CD14-positive monocyte (primary cell): Measurements from ENCODE around the gene CHMP4A. TPM values are rescaled to one million over a fixed set of nuclear protein-coding genes. Genes with fewer than 3 reads are reported as not detected.
A peak's percentile ranks its signal among the peaks of the same experiment; 100 is the strongest.

Experiments
- DNase-seq, 3 donors: peaks; one replicate each; pipeline ENCODE4 v3.0.0-alpha.2; 2011 to 2022
- H2AFZ ChIP-seq: 2 replicates; pipeline ENCODE4 v1.6.0; 2012; ENCODE audit warnings: mild to moderate bottlenecking, low read depth, low read length, inconsistent platforms; ENCODE audit not compliant: insufficient read depth, poor library complexity, severe bottlenecking
- H3K27ac ChIP-seq, 2 donors: 1 replicate in 1 of 2; 2 replicates in 1 of 2; pipeline ENCODE4 v1.5.1; 2012 to 2013; ENCODE audit warnings: low read length in 2 of 2, control low read depth in 1 of 2, inconsistent platforms in 1 of 2, low read depth in 1 of 2, mild to moderate bottlenecking in 1 of 2
- H3K27me3 ChIP-seq, 2 donors: one replicate each; pipeline versions ENCODE4 v1.6.0 to v1.6.1; 2011 to 2013; ENCODE audit warnings: low read length in 2 of 2; ENCODE audit not compliant: control insufficient read depth in 2 of 2, insufficient read depth in 2 of 2
- H3K36me3 ChIP-seq, 2 donors: replicated peaks in 1 of 2; 1 replicate in 1 of 2; 2 replicates in 1 of 2; pipeline versions ENCODE4 v1.5.1 to v1.6.1; 2012 to 2013; ENCODE audit warnings: low read length in 2 of 2, control low read depth in 1 of 2, inconsistent platforms in 1 of 2, mild to moderate bottlenecking in 1 of 2; ENCODE audit not compliant: insufficient read depth in 2 of 2, control insufficient read depth in 1 of 2
- H3K4me1 ChIP-seq, 2 donors: 1 replicate in 1 of 2; 2 replicates in 1 of 2; pipeline versions ENCODE4 v1.5.1 to v1.6.1; 2012 to 2013; ENCODE audit warnings: low read length in 2 of 2, control low read depth in 1 of 2, inconsistent platforms in 1 of 2, mild to moderate bottlenecking in 1 of 2, moderate library complexity in 1 of 2; ENCODE audit not compliant: insufficient read depth in 2 of 2, control insufficient read depth in 1 of 2
- H3K4me2 ChIP-seq: replicated peaks from 2 replicates; pipeline ENCODE3; 2012; ENCODE audit warnings: low read length, moderate library complexity, mild to moderate bottlenecking; ENCODE audit not compliant: poor library complexity, severe bottlenecking; ENCODE audit errors: extremely low read depth
- H3K4me3 ChIP-seq, 3 experiments: fragments of 200-600 bp in 1 of 3; sonication (generic) in 1 of 3; replicated peaks in 1 of 3; 1 replicate in 2 of 3; 2 replicates in 1 of 3; pipeline ENCODE4 v1.5.1; 2011 to 2013; ENCODE audit warnings: low read length in 3 of 3, mild to moderate bottlenecking in 3 of 3, control low read depth in 2 of 3, low read depth in 2 of 3, inconsistent platforms in 1 of 3, moderate library complexity in 1 of 3
- H3K79me2 ChIP-seq: 2 replicates; pipeline ENCODE4 v1.6.0; 2012; ENCODE audit warnings: mild to moderate bottlenecking, control low read depth, inconsistent platforms, low read length, moderate library complexity; ENCODE audit not compliant: insufficient read depth
- H3K9ac ChIP-seq: 2 replicates; pipeline ENCODE4 v1.6.0; 2017; ENCODE audit warnings: low read length, mild to moderate bottlenecking; ENCODE audit not compliant: insufficient read depth, poor library complexity, severe bottlenecking
- H3K9me3 ChIP-seq, 2 donors: replicated peaks in 1 of 2; 1 replicate in 1 of 2; 2 replicates in 1 of 2; pipeline versions ENCODE4 v1.5.1 to v1.6.1; 2012 to 2013; ENCODE audit warnings: low read length in 2 of 2, control low read depth in 1 of 2; ENCODE audit not compliant: control insufficient read depth in 1 of 2, insufficient read depth in 1 of 2
- H4K20me1 ChIP-seq: 2 replicates; pipeline ENCODE4 v1.6.0; 2012; ENCODE audit warnings: mild to moderate bottlenecking, low read length, control low read depth, moderate library complexity; ENCODE audit not compliant: insufficient read depth
- H3K27ac Mint-ChIP-seq, 7 donors: one replicate each; pipeline ENCODE4 v1.8.0; 2020; ENCODE audit warnings: mild to moderate bottlenecking in 7 of 7, mixed read lengths in 7 of 7, moderate library complexity in 6 of 7, inconsistent platforms in 2 of 7
- H3K27me3 Mint-ChIP-seq, 3 donors: one replicate each; pipeline ENCODE4 v1.8.0; 2021 to 2022; ENCODE audit warnings: low read depth in 3 of 3, mild to moderate bottlenecking in 3 of 3, mixed read lengths in 3 of 3, moderate library complexity in 3 of 3, inconsistent platforms in 1 of 3
- H3K36me3 Mint-ChIP-seq, 2 donors: one replicate each; pipeline ENCODE4 v1.8.0; 2020; ENCODE audit warnings: mixed read lengths in 2 of 2, inconsistent platforms in 1 of 2, mild to moderate bottlenecking in 1 of 2
- H3K4me1 Mint-ChIP-seq: one replicate; pipeline ENCODE4 v1.8.0; 2020; ENCODE audit warnings: mild to moderate bottlenecking, mixed read lengths
- H3K4me3 Mint-ChIP-seq, 2 donors: one replicate each; pipeline ENCODE4 v1.8.0; 2020; ENCODE audit warnings: mild to moderate bottlenecking in 2 of 2, mixed read lengths in 2 of 2, moderate library complexity in 1 of 2
- H3K9me3 Mint-ChIP-seq, 7 donors: one replicate each; pipeline ENCODE4 v1.8.0; 2020 to 2022; ENCODE audit warnings: mixed read lengths in 7 of 7, mild to moderate bottlenecking in 6 of 7, moderate library complexity in 6 of 7, inconsistent platforms in 2 of 7
- CTCF ChIP-seq: fragments of 200-600 bp; IDR thresholded peaks from one replicate; pipeline ENCODE4 v1.8.0; 2022; ENCODE audit warnings: antibody characterized with exemption, mild to moderate bottlenecking
- WGBS: methylation state at CpG from one replicate; pipeline ENCODE4 v1.1.5; 2013; ENCODE audit warnings: missing lambda C conversion rate; ENCODE audit not compliant: insufficient coverage; 5-methylcytosine and 5-hydroxymethylcytosine counted together
- intact Hi-C, 2 donors: fragments of 100-400 bp; cut with micrococcal nuclease; formaldehyde crosslinking; loops; one replicate each; pipeline versions ENCODE4 v1.15.0 to v1.15.1; 2023
- polyA plus RNA-seq, 3 donors: library from polyadenylated mRNA; depleted of rRNA in 1 of 3; unstranded in 2 of 3; stranded (reverse) in 1 of 3; fragments of 300-500 nt in 2 of 3; fragments of >200 nt in 1 of 3; fragmentation: Illumina TruSeq in 2 of 3; gene quantifications; 1 replicate in 2 of 3; 2 replicates in 1 of 3; pipeline ENCODE4 v1.2.3, GENCODE V29; 2012 to 2021

Gene CHMP4A
- polyA plus RNA-seq, 3 donors = 99.0 to 128 (median 102) TPM

DNA sequence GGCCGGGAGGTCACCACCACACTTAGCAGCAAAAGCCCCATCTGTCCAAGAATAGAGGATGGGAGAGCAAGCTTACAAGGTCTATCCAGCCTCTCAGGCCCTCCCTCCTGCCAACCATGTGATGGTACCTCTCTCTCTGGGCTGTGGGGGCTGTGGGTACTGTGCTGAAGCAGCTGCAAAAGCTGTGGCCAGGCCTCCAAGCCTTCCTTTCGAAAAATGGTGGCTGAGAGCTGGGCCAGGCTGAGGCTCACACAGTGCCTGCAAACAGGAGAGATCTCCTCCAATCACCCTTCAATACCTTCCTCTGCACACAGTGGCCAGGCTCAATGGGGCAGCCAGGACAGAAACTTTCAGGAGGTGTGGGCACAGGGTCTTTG lies 25.8 kb downstream of the CHMP4A start:
- Mint-ChIP-seq H3K4me3 (peak overlapping the region in 1 of 2 donors; percentile 83), H3K27me3 (peaks cover 0 to 3% (median 1%) of the 10 kb centered on the region in 3 donors), H3K4me1 (peaks cover 25% of the 10 kb centered on the region), H3K27ac (peak overlapping the region in 2 of 7 donors; percentile 41 to 95), H3K36me3 (peaks cover 51 to 67% of the 10 kb centered on the region in 2 donors), H3K9me3 (no peaks in the 10 kb centered on the region)
- no peak overlapping the region for H3K27ac ChIP-seq
- no peaks in the 10 kb centered on the region for H3K9me3 ChIP-seq
- no peak overlapping the region for H3K9ac ChIP-seq
- no peaks in the 10 kb centered on the region for H4K20me1 ChIP-seq
- peak overlapping the region; percentile 97 for H3K4me2 ChIP-seq
- WGBS = no CpG with 5 or more reads among the region's 2 CpGs
- peaks cover 14% of the 10 kb centered on the region for H3K79me2 ChIP-seq
- DNase-seq = no peak
- TF ChIP-seq CTCF = no peak
- peak overlapping the region; percentile 79 for H2AFZ ChIP-seq
- intact Hi-C loops = no loop called here
- peaks cover 25 to 64% of the 10 kb centered on the region in 2 donors for H3K36me3 ChIP-seq
- H3K4me1 ChIP-seq = peaks cover 18 to 21% of the 10 kb centered on the region in 2 donors
- no peaks in the 10 kb centered on the region for H3K27me3 ChIP-seq
- peak overlapping the region in 1 of 3 experiments; percentile 79 for H3K4me3 ChIP-seq

- H3K36me3 ChIP-seq = peaks cover 24 to 64% of the 10 kb centered on the region in 2 donors
- H2AFZ ChIP-seq = no peak overlapping the region
- H3K9ac ChIP-seq = no peak overlapping the region
- H3K36me3 Mint-ChIP-seq = peaks cover 50 to 67% of the 10 kb centered on the region in 2 donors
- no peak overlapping the region for H3K27ac ChIP-seq
- H3K27me3 Mint-ChIP-seq = peaks cover 0 to 3% (median 1%) of the 10 kb centered on the region in 3 donors
- WGBS = 87% methylated on average over 2 of the region's 10 CpGs
- no peaks in the 10 kb centered on the region for H3K27me3 ChIP-seq
- no peak for DNase-seq
- peaks cover 24% of the 10 kb centered on the region for H3K4me1 Mint-ChIP-seq
- H3K4me1 ChIP-seq = peaks cover 18 to 21% of the 10 kb centered on the region in 2 donors
- H3K4me3 Mint-ChIP-seq = no peak overlapping the region
- no peaks in the 10 kb centered on the region for H3K9me3 Mint-ChIP-seq
- no peak for TF ChIP-seq CTCF
- H3K27ac Mint-ChIP-seq = peak overlapping the region in 3 of 7 donors; percentile 41 to 73 (median 60)
- H4K20me1 ChIP-seq = no peaks in the 10 kb centered on the region
- H3K9me3 ChIP-seq = no peaks in the 10 kb centered on the region
- H3K4me3 ChIP-seq = no peak overlapping the region
- intact Hi-C loops = no loop called here
- no peak overlapping the region for H3K4me2 ChIP-seq
- H3K79me2 ChIP-seq = peaks cover 9% of the 10 kb centered on the region
Observed at GRCh38 chr14:24186831-24187538, 26.3 kb downstream of the CHMP4A start.
